GM21360 (cell line): Measurements from ENCODE around the gene FGG.
A peak's percentile ranks its signal among the peaks of the same experiment; 100 is the strongest.

ENCODE experiments used
- ATAC-seq: cut with Tn5 transposase; IDR thresholded peaks from one replicate; pipeline ENCODE4 v1.9.1; 2021; ENCODE audit warnings: mild to moderate bottlenecking, moderate library complexity; ENCODE audit not compliant: unreplicated experiment

Gene FGG

GRCh38 chr4:154559494-154560418, 52.7 kb downstream of the FGG start:
- ATAC-seq = peak; percentile 81

GRCh38 chr4:154559141-154559493, 53.3 kb downstream of the FGG start:
- ATAC-seq = peak; percentile 21
